Fibroblast of the conjunctiva (primary cell): ENCODE results near the gene CABP4.

ENCODE experiments used
- DNase-seq: peaks from one replicate; pipeline ENCODE4 v3.0.0-alpha.2; 2010; ENCODE audit warnings: low read depth

Gene CABP4

DNA sequence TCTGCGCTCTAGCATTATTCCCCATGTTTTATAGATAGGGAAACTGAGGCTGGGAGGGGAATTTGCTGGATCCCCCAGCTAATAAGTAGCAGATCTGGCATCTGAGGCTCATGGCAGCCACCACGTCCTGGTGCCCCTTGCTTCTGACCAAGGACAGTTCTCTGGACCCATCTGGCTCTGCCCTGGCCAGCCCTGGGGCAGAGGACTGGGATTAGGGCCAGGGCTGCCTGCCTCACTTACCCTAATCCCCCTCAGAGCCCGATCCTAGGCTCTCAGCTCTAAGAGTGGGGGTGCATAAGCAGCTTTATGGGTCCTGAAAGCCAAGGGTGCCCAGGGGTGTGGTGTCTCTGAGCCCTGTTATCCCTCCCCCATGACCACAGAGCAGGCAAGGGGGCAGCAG, at the start of gene CABP4:
Gene CABP4 (plus strand): TSS at position 301 of the 400 bp plus-strand sequence. CDS start 70 bp downstream, at position 371.
- no peak for DNase-seq

- DNase-seq: no peak
These were observed 49.3 kb upstream of the CABP4 start for GRCh38 chr11:67405688-67406339.

DNA sequence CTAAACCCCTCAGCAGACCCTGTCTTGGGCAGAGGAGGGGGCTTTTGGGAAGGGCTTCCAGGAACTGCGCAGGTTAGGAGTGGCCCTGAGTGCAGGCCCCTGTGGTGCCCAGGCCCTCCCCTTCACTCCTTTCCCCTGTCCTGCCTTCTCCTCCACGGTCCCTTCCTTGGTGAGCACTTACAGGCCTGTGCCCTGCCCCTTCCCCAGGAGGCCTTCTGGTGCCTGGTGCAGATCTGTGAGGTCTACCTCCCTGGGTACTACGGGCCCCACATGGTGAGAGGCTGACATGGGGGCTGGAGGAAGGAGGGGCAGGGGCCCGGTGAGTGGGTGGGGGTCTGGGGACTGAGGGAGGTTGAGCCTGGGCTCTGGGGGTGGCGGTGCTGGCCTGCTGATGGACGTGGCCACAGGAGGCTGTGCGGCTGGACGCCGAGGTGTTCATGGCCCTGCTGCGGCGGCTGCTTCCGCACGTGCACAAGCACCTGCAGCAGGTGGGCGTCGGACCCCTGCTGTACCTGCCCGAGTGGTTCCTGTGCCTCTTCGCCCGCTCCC, 48.7 kb upstream of the CABP4 start:
- DNase-seq: no peak

- DNase-seq: no peak
These were observed 48.0 kb upstream of the CABP4 start for GRCh38 chr11:67406969-67407687.

DNA sequence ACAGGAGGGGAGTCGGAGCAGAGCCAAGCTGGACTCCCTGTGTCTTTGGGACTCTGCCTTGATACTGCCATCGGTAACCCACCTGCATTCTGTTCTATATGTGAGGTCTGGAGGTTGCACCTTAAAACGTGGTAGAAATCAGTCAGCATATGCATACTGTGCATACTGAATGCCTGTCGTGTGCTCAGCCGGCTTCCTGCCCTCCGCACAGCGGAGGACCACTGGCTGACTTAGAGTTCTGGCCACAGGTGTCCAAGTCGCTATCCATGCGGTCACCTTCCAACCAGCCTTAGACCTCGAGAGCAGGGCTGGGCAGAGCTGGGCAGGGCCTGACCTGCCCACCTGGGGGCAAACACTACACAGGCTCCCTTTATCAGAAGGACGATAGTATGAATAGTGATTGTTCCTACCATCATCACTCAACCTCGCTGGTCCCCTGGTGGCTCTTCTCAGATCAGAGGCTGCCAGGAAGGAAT, 47.4 kb upstream of the CABP4 start:
- DNase-seq: no peak

DNA sequence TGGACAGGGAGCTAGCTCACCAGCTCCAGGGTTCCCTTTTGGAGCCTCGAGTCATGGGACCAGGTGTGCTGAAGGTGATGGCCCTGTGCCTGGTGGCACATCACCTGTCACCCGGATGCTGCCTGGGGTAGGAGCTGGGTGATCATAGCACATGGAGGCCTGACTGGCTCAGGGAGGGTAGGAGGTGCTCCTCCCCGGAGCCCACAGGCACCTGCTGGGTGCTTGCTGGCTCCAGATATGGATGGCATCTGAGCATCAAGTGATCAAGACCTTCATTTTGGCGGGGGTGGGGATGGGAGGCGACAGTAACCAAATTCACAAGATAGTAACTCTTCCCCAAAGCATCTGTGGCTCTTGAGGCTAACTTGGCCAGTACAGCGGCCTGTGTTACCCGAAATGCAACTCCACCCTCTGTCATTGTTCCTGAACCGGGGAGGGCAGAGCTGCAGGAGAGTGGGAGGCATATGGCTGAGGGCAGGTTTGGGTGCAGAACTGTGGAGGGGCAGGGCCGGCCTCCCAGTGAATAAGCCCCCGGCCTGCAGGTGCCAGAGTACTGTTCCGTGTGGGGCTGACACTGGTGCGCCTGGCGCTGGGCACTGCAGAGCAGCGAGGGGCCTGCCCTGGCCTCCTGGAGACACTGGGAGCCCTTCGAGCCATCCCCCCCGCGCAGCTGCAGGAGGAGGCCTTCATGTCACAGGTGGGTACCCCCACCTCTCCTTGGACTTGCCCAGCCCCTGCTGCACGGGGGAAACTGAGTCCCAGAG, 46.5 kb upstream of the CABP4 start:
- DNase-seq: no peak

GRCh38 chr11:67409261-67409666, 45.9 kb upstream of the CABP4 start:
- DNase-seq: no peak

GRCh38 chr11:67409781-67410368, 45.3 kb upstream of the CABP4 start:
- DNase-seq: no peak

DNA sequence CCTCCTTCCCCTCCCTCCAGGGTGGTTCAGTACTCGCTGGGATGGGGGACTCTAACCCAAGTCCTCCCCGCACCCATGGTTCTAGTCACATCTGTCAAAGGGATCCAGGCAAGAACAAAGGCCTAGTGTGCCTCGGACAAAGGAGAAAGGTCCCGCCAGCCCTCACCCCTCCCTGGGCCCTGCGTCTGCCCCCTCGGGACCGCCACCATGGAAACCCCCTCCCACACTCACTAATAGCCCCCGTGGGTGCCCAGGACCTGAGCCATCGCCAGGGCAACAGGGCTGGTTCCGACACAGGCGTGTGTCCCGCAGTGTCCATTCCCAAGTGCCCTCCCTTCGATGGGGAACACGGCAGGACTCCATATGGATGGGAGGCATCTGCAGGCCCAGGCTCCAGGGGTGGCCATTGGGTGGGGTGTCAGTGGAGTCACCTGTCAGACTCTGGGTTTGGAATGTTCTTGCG, 44.8 kb upstream of the CABP4 start:
- DNase-seq: no peak

GRCh38 chr11:67410984-67411784, 44.0 kb upstream of the CABP4 start:
- DNase-seq: no peak

GRCh38 chr11:67411785-67412152, 43.4 kb upstream of the CABP4 start:
- no peak for DNase-seq

DNA sequence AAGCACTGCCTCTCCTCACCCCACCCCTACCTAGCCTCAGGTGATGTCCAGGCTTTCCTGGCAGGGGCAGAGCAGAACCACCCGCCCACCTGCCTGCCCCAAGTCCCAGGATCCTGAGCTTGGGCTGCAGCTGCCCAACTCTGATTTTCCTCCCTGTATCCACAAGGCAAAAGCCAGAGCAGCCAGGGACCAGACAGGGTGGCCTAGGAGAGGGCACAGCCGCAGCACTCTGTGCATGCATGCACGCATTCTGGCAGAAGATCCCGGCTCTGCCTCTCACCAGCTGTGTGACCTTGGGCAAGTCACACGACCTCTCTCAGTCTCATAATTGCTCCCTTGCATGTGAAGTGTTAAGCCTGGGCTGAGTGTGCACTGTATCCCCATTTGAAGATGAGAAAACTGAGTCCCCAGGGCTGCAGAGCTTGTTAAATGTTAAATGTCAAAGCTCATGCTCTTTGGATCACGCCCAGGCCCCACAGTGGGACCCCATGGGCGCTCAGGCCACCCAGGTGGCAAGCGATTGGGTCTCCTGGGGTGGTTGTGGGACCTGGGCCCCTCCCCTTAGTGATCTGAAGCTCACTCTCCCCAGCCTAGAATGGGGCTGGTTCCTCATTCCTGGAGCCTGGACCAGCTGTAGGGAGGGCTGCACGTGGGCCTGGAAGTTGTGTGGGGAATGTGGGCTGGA, 42.5 kb upstream of the CABP4 start:
- no peak for DNase-seq

- no peak for DNase-seq
These were observed 41.8 kb upstream of the CABP4 start for GRCh38 chr11:67413266-67413849.

- DNase-seq: no peak
These were observed 39.5 kb upstream of the CABP4 start, which contains the start of gene CARNS1 for GRCh38 chr11:67415501-67416304. TSS of gene CARNS1 (plus strand) at chr11:67415678. CDS start at chr11:67416200, 522 bp downstream.

DNA sequence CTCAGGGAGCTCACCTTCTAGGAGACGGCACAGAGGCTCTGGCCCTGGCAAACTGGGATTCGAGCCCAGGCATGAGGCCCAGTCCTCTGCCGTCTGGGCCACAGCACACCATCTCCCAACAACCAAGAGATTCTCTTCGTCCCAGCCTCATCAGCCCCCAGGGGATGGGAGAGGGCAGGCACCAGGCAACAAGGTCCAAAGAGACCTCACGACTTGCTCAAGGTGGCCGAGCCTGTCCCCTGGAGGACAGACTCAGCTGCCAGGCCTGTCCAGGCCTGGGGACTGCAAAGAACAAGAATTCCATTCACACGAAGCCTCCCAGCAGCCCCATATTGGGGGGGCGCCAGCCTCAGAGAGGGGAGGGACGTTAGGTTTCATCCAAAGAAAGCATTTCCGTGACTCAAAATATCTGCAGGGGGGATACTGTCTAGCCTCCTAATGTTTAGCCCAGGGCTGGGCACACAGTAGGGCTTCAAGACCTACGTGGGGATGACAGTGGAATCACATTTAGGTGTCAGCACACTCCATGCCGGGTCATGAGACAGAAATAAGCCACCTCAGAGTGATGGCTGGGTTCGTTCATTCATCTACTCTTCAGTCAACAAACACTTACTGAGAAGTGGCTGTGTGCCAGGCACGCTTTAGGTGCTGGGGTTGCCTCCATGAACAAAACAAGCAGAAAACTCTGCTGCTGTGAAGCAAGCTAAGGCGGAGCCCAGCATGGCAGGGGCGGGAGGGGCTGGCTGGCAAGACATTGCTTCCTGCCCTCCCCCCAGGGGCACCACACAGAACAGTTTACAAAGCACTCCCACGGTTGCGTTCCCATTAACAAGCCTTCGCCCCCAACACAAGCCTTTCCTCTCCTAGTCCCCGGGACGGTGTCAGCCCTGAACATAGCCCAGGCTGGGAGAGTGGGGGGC, 38.5 kb upstream of the CABP4 start:
- no peak for DNase-seq

DNA sequence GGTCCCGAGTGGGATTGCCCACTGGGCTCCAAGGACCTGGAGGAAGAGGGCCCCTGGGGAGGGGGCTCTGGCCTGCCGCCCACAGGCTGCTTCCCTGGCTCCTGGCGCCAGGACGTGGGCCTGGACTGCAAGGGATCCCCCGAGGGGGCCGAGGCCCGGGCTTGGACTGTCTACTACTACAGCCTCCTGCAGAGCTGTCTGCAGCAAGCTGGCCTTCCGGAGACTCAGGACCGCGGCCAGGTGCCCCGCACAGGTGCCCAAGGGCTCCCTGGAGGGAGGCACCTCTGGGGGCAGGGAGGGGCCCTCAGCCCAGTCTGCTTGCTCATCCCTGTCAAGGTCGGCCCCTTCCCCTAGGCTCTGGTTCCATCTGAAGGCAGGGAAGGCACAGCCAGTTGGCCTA, 37.7 kb upstream of the CABP4 start:
- DNase-seq: no peak

GRCh38 chr11:67418476-67419281, 36.5 kb upstream of the CABP4 start:
- no peak for DNase-seq
